Camera-type eye (tissue), 1 donor: ENCODE data around the gene MAP3K5. TPM values are rescaled to one million over a fixed set of nuclear protein-coding genes. Genes with fewer than 3 reads are reported as not detected.

Experiments
- total RNA-seq: library from RNA; depleted of rRNA; stranded (reverse); fragments of >200 nt; gene quantifications from one replicate; pipeline ENCODE4 v1.2.3, GENCODE V29; 2014

The MAP3K5 gene, protein sequence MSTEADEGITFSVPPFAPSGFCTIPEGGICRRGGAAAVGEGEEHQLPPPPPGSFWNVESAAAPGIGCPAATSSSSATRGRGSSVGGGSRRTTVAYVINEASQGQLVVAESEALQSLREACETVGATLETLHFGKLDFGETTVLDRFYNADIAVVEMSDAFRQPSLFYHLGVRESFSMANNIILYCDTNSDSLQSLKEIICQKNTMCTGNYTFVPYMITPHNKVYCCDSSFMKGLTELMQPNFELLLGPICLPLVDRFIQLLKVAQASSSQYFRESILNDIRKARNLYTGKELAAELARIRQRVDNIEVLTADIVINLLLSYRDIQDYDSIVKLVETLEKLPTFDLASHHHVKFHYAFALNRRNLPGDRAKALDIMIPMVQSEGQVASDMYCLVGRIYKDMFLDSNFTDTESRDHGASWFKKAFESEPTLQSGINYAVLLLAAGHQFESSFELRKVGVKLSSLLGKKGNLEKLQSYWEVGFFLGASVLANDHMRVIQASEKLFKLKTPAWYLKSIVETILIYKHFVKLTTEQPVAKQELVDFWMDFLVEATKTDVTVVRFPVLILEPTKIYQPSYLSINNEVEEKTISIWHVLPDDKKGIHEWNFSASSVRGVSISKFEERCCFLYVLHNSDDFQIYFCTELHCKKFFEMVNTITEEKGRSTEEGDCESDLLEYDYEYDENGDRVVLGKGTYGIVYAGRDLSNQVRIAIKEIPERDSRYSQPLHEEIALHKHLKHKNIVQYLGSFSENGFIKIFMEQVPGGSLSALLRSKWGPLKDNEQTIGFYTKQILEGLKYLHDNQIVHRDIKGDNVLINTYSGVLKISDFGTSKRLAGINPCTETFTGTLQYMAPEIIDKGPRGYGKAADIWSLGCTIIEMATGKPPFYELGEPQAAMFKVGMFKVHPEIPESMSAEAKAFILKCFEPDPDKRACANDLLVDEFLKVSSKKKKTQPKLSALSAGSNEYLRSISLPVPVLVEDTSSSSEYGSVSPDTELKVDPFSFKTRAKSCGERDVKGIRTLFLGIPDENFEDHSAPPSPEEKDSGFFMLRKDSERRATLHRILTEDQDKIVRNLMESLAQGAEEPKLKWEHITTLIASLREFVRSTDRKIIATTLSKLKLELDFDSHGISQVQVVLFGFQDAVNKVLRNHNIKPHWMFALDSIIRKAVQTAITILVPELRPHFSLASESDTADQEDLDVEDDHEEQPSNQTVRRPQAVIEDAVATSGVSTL (N-terminal part only)
- 12.9 TPM for total RNA-seq

DNA sequence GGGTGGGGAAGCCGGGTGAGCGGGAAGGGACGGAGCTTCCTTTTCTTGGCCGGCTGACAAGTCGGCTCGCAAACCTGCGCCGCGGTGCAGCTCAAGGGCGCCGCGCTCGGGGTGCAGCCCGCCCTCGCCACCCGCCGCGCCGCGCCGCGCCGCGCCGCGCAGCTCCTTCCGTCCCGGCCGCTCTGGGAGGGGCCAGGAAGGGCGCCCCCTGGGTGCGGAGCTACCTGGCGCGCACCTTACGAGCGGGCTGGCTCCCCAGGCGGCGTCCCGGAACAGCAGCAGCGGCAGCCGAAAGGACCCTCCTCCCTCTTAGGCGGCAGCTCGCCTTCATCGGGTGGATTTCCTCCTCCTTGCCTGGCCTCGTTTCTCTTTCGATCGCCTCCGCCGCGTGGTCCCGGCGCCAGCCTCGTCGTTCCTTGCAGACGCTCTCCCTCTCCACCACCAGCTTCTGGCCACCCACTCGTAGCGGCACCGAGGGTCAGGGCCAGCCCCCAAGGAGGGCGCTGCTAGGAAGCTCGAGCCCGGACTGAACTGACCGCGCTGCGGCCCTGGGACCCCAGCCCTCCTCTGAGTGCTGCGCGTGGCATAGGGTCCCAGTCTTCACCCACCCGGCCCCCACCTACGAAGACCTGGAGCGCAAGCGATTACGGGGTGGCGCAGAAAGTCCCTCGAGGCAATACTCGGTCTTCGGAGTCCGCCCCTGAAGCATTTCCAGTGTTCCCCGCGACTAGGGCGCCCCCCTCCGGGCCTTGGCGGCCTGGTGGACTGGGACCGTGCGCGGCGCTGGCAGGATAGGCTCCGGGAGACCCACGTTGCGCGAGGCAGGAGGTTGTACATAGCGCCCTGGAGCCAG, at the start of gene MAP3K5:
Gene MAP3K5, minus strand, starts transcription at position 68 of the 853 bp plus-strand sequence. CDS start 320 bp downstream, outside the sequence.

DNA sequence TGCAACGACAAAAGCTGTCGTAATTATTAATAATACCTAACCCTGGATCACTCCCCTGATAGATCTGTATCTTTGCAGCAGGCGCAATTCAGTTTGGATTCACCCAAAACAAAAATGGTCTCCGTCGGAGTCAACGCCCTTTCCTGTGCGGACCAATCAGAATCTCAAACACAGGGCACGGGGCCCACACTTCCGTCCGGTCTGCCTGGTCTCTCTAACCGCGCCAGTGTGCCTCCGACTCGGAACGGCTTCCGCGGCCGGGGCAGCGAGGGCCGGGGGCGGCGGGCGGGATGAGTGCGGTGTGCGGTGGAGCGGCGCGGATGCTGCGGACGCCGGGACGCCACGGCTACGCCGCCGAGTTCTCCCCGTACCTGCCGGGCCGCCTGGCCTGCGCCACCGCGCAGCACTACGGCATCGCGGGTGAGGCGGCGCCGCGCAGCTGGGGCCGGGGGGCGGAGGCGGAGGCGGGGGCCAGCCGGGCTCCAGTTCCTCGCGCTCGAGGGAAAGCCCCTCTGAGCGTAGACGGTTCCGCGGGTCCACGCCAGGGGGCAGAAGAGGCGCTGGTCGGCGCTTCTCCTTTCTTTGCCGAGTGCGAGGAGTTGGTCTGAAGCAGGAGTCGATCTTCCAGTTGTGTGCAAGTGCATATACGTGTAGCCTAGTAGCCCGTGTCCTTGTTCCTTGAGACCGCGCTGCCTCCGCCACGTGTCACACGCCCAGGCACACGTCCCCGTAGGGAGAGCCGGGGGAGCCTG, 30.3 kb upstream of the MAP3K5 start, which contains the start of gene PEX7:
Gene PEX7, plus strand, starts transcription at position 217 of the 752 bp plus-strand sequence. Its CDS starts 74 bp downstream, at position 291.

DNA sequence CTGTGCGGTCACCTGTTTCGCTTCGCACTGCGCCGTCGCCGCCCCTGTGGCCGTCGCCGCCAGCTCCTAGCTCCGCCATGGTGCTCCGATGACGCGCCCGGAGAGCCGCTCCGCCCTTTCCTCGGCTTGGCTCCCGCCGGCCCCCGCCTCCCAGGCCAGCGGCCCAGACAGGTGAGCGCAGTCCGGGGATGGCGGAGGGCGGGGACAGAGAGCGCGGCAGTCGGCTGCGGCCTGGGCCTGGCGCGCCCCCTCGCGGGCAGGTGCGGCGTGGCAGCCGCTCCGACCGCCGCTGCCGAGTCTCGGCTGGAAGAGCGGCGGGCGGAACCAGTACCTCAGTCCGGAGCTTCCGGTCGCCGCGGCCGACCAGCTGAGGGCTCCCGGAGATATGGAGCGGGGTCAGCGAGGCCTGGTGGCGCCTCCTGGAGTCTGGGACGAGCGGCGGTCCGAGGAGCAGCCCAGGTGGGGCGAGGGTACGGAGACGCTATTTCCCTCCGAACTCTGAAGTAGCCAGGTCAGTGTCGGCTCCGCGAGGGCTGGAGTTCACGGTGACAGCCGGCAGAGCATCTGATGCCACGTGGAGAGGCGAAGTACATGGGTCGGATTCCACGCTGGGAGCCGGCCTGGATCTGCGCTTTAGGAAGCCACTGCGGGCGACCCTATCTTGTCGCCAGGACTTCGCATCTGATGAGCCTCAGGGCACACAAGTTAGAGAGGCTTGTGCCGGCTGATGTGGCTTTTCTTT, 241.8 kb downstream of the MAP3K5 start, which contains the start of gene MAP7:
Gene MAP7, minus strand, starts transcription at position 93 of the 742 bp plus-strand sequence. Its CDS starts 14 bp downstream, at position 79.

Other genes with a start within 250 kb of the MAP3K5 start
- 40.2 TPM for gene MAP7, start 242.1 kb downstream of the MAP3K5 start, total RNA-seq
- gene PEX7, start 30.1 kb upstream of the MAP3K5 start, total RNA-seq = 13.3 TPM
- 4.9 TPM for gene SLC35D3, start 129.8 kb upstream of the MAP3K5 start, total RNA-seq